Subcutaneous adipose tissue (tissue), 4 donors: ENCODE measurements around the gene TTC23L. TPM values are rescaled to one million over a fixed set of nuclear protein-coding genes. Genes with fewer than 3 reads are reported as not detected.

Experiments
- total RNA-seq, 4 donors: library from RNA; depleted of rRNA; stranded (reverse); fragments of >200 nt; gene quantifications; one replicate each; pipeline ENCODE4 v1.1.0, GENCODE V29; 2016
- TF ChIP-seq, protein P1 (sequence below): fragments of 450-650 bp; IDR thresholded peaks from one replicate; pipeline ENCODE4 v1.5.1; 2016; ENCODE audit warnings: low read depth, mild to moderate bottlenecking, control low read depth, antibody characterized with exemption, moderate library complexity

Gene TTC23L
- total RNA-seq, 4 donors from 2014 or later = not detected

GRCh38 chr5:34868791-34869190 is 29.8 kb downstream of the TTC23L start:
- TF ChIP-seq, protein P1, sequence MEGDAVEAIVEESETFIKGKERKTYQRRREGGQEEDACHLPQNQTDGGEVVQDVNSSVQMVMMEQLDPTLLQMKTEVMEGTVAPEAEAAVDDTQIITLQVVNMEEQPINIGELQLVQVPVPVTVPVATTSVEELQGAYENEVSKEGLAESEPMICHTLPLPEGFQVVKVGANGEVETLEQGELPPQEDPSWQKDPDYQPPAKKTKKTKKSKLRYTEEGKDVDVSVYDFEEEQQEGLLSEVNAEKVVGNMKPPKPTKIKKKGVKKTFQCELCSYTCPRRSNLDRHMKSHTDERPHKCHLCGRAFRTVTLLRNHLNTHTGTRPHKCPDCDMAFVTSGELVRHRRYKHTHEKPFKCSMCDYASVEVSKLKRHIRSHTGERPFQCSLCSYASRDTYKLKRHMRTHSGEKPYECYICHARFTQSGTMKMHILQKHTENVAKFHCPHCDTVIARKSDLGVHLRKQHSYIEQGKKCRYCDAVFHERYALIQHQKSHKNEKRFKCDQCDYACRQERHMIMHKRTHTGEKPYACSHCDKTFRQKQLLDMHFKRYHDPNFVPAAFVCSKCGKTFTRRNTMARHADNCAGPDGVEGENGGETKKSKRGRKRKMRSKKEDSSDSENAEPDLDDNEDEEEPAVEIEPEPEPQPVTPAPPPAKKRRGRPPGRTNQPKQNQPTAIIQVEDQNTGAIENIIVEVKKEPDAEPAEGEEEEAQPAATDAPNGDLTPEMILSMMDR = no peak

GRCh38 chr5:34869256-34869655 is 30.3 kb downstream of the TTC23L start:
- TF ChIP-seq, protein P1 = no peak

- TF ChIP-seq, protein P1 = no peak
These were observed 31.4 kb downstream of the TTC23L start for GRCh38 chr5:34870382-34870781.

DNA sequence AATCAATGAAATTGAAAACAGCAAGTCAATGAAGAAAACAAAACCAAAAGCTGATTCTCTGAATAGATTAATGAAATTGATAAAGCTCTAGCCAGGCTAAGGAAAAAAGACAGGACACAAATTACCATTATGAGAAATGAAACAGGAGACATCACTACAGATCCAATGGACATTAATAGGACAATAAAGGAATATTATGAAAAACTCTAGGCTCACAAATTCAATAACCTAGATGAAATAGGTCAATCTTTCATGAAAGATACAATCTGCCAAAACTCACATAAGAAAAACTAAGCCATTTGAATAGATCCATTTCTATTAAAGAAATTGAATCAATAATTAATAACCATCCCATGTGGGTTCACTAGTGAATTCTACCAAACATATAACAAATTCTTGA is 37.3 kb downstream of the TTC23L start:
- TF ChIP-seq, protein P1 = no peak

DNA sequence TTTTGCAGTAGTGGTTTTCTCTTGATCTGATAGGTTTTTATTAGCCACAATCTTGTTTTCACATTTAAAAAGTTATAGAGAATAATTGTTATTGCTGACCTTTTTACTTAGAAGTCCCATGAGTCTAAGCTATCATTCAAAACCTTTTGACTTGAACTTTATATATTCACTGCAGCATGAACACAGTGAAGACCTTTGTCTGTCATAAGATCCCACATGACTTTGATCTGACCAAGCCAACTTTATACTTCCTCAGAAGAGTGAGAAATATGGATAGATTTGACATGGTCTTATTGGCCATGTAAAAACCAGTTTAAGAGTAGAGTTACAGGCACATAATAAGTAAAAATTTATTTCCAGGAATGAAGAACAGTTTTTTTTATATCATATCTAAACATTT is 42.3 kb downstream of the TTC23L start:
- TF ChIP-seq, protein P1 = no peak

GRCh38 chr5:34886392-34887119 is 47.6 kb downstream of the TTC23L start:
- TF ChIP-seq, protein P1 = no peak

DNA sequence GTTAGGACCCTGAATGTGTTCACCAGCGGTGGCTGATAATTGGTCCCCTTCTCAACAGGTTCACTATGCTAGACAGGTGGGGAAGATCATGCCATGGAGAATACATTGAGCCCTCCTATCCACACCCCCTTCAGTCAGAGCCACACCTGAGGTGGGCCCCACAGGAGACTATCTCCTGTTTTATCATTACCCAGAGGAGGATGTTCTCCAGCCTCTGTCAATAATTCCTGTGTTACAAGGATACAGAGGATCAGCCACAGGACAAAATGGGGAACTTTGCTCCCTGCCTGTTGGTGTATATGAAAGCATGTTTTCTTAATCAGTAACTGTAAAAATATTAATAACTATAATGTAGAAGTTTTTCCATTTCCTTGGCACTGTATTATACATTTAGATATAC is 50.4 kb downstream of the TTC23L start:
- TF ChIP-seq, protein P1 = no peak
